Stomach (tissue), 9 donors: ENCODE measurements around the gene CFAP46. TPM values are rescaled to one million over a fixed set of nuclear protein-coding genes. Genes with fewer than 3 reads are reported as not detected.

Experiments used
- DNase-seq, 2 donors: peaks; one replicate each; pipeline versions ENCODE4 v3.0.0 to v3.0.0-alpha.2; 2013 to 2019
- H3K27ac ChIP-seq, 5 donors: fragments of 200-600 bp in 4 of 5; sonication (generic) in 4 of 5; one replicate each; pipeline ENCODE4 v1.5.1; 2013 to 2019; ENCODE audit warnings: mild to moderate bottlenecking in 1 of 5, moderate library complexity in 1 of 5
- H3K27me3 ChIP-seq, 3 donors: fragments of 200-600 bp; sonication (generic); one replicate each; pipeline ENCODE4 v1.5.1; 2017 to 2019; ENCODE audit warnings: mixed run types in 1 of 3
- H3K36me3 ChIP-seq, 4 donors: fragments of 200-600 bp; sonication (generic); 1 replicate in 3 of 4; 2 replicates in 1 of 4; pipeline ENCODE4 v1.5.1; 2016 to 2019
- H3K4me1 ChIP-seq, 4 donors: fragments of 200-600 bp; sonication (generic); one replicate each; pipeline ENCODE4 v1.5.1; 2016 to 2019
- H3K4me3 ChIP-seq, 4 donors: fragments of 200-600 bp; sonication (generic) in 3 of 4; one replicate each; pipeline ENCODE4 v1.5.1; 2016 to 2019; ENCODE audit warnings: mild to moderate bottlenecking in 1 of 4
- H3K9me3 ChIP-seq, 4 donors: fragments of 200-600 bp; sonication (generic); one replicate each; pipeline ENCODE4 v1.5.1; 2016 to 2019
- CTCF ChIP-seq, 7 experiments: fragments of 450-650 bp in 4 of 7; fragments of 200-600 bp in 3 of 7; sonication (generic) in 3 of 7; IDR thresholded peaks; one replicate each; pipeline ENCODE4 v1.5.1; 2016 to 2019; ENCODE audit warnings: antibody characterized with exemption in 7 of 7, control low read depth in 2 of 7, mild to moderate bottlenecking in 1 of 7
- EP300 ChIP-seq: sonication (generic); formaldehyde crosslinking; IDR thresholded peaks from one replicate; pipeline ENCODE4 v1.6.1; 2017; ENCODE audit warnings: antibody characterized with exemption
- POLR2A ChIP-seq, 4 donors: fragments of 450-650 bp; IDR thresholded peaks; one replicate each; pipeline ENCODE4 v1.6.1; 2016; ENCODE audit warnings: antibody characterized with exemption in 4 of 4, control low read depth in 2 of 4, mild to moderate bottlenecking in 1 of 4, moderate library complexity in 1 of 4
- POLR2AphosphoS5 ChIP-seq, 3 donors: sonication (generic); formaldehyde crosslinking; IDR thresholded peaks; one replicate each; pipeline ENCODE4 v1.6.1; 2016; ENCODE audit warnings: antibody characterized with exemption in 3 of 3
- WGBS, 5 donors: extraction: QIAGEN DNeasy Blood & Tissue Kit in 3 of 5; methylation state at CpG; one replicate each; pipeline versions ENCODE4 v1.1.5 to v1.1.7; 2013 to 2018; 5-methylcytosine and 5-hydroxymethylcytosine counted together
- intact Hi-C: fragments of 100-400 bp; cut with DNase I; formaldehyde crosslinking; loops from one replicate; pipeline ENCODE4 v1.15.1; 2023; ENCODE audit warnings: low total_unique reads
- polyA plus RNA-seq, 3 donors: library from polyadenylated mRNA; stranded (reverse); fragments of 200-250 nt; gene quantifications; one replicate each; pipeline ENCODE4 v1.2.3, GENCODE V29; 2013
- total RNA-seq, 5 donors: library from RNA; depleted of rRNA; stranded (reverse); fragments of >200 nt; gene quantifications; one replicate each; pipeline versions ENCODE4 v1.1.0 to v1.2.3, GENCODE V29; 2014 to 2016
- donor health status: healthy with polysubstance abuse.
- donor health status: Bipolar disorder and iron deficiency.
- donor health status: healthy.

CFAP46 gene
- total and polyA plus RNA-seq, 8 donors, result under 0.01 to 5.8 (median 1.8) TPM; not detected in 1

- H3K4me1 ChIP-seq, result peaks cover 0 to 7% (median 3%) of the 10 kb centered on the region in 4 donors
- WGBS, 5 donors, result 86 to 88% (median 88%) methylated on average over 29 of the region's 29 CpGs
- TF ChIP-seq POLR2AphosphoS5 (IDR thresholded peaks at IDR 0.05) (no peak), POLR2A (IDR thresholded peaks at IDR 0.05) (no peak), CTCF (IDR thresholded peaks at IDR 0.05) (no peak), EP300 (no peak)
- H3K36me3 ChIP-seq, result no peaks in the 10 kb centered on the region
- intact Hi-C loops, result no loop called here
- H3K4me3 ChIP-seq, result no peak overlapping the region
- H3K27ac ChIP-seq, result no peak overlapping the region
- no peaks in the 10 kb centered on the region for H3K9me3 ChIP-seq
- peaks cover 0 to 57% (median 2%) of the 10 kb centered on the region in 3 donors for H3K27me3 ChIP-seq
- DNase-seq, result no peak
Observed at GRCh38 chr10:132984008-132984295, 41.6 kb upstream of the CFAP46 start.

- intact Hi-C loops, result no loop called here
- 81 to 92% (median 88%) methylated on average over 28 to 42 of the region's 42 CpGs for WGBS, 5 donors
- Histone ChIP-seq H3K36me3 (no peaks in the 10 kb centered on the region), H3K4me3 (no peak overlapping the region), H3K27me3 (peaks cover 0 to 60% (median 2%) of the 10 kb centered on the region in 3 donors), H3K9me3 (no peaks in the 10 kb centered on the region), H3K4me1 (peaks cover 0 to 7% (median 3%) of the 10 kb centered on the region in 4 donors), H3K27ac (no peak overlapping the region)
- TF ChIP-seq CTCF (IDR thresholded peaks at IDR 0.05) (no peak), EP300 (no peak), POLR2AphosphoS5 (IDR thresholded peaks at IDR 0.05) (no peak), POLR2A (IDR thresholded peaks at IDR 0.05) (no peak)
- no peak for DNase-seq
Observed at GRCh38 chr10:132983252-132984007, 41.1 kb upstream of the CFAP46 start.

- Histone ChIP-seq H3K9me3 (no peaks in the 10 kb centered on the region), H3K27ac (peak overlapping the region in 1 of 5 donors; percentile 46), H3K4me1 (peaks cover 0 to 5% (median 0%) of the 10 kb centered on the region in 4 donors), H3K36me3 (no peaks in the 10 kb centered on the region), H3K27me3 (peaks cover 0 to 68% (median 4%) of the 10 kb centered on the region in 3 donors), H3K4me3 (no peak overlapping the region)
- intact Hi-C loops, result no loop called here
- TF ChIP-seq EP300, result no peak
- no peak for TF ChIP-seq POLR2AphosphoS5 (IDR thresholded peaks at IDR 0.05)
- TF ChIP-seq POLR2A (IDR thresholded peaks at IDR 0.05), result no peak
- no peak for TF ChIP-seq CTCF (IDR thresholded peaks at IDR 0.05)
- 65 to 83% (median 76%) methylated on average over 33 to 36 of the region's 36 CpGs for WGBS, 5 donors
- DNase-seq, result peak in 1 of 2 donors; percentile 34
Observed at GRCh38 chr10:132982301-132982989, 40.1 kb upstream of the CFAP46 start.

GRCh38 chr10:132981746-132982145 lies 39.4 kb upstream of the CFAP46 start:
- peaks cover 0 to 68% (median 10%) of the 10 kb centered on the region in 3 donors for H3K27me3 ChIP-seq
- H3K9me3 ChIP-seq, result no peaks in the 10 kb centered on the region
- intact Hi-C loops, result no loop called here
- H3K27ac ChIP-seq, result peak overlapping the region in 1 of 5 donors; percentile 46
- 82 to 84% (median 83%) methylated on average over 18 to 21 of the region's 21 CpGs for WGBS, 5 donors
- peaks cover 0 to 5% (median 0%) of the 10 kb centered on the region in 4 donors for H3K4me1 ChIP-seq
- no peak overlapping the region for H3K4me3 ChIP-seq
- no peak for DNase-seq
- TF ChIP-seq POLR2AphosphoS5 (IDR thresholded peaks at IDR 0.05) (no peak), EP300 (no peak), POLR2A (IDR thresholded peaks at IDR 0.05) (no peak)
- no peaks in the 10 kb centered on the region for H3K36me3 ChIP-seq
